Rectal smooth muscle tissue (tissue), 1 donor: ENCODE results near the gene TMEM212.

Experiments used
- H3K27ac ChIP-seq: one replicate; pipeline ENCODE4 v1.7.0; 2013; ENCODE audit warnings: low read depth, low read length, inconsistent platforms
- H3K27me3 ChIP-seq: one replicate; pipeline ENCODE4 v1.7.0; 2013; ENCODE audit warnings: low read length; ENCODE audit not compliant: control insufficient read depth, insufficient read depth
- H3K36me3 ChIP-seq: one replicate; pipeline ENCODE4 v1.7.0; 2013; ENCODE audit warnings: low read length; ENCODE audit not compliant: control insufficient read depth, insufficient read depth
- H3K4me1 ChIP-seq: one replicate; pipeline ENCODE4 v1.7.0; 2013; ENCODE audit warnings: low read length; ENCODE audit not compliant: control insufficient read depth, insufficient read depth
- H3K4me3 ChIP-seq: one replicate; pipeline ENCODE4 v1.7.0; 2013; ENCODE audit warnings: low read length
- H3K9ac ChIP-seq: one replicate; pipeline ENCODE4 v1.7.0; 2013; ENCODE audit warnings: low read length

Gene TMEM212

DNA sequence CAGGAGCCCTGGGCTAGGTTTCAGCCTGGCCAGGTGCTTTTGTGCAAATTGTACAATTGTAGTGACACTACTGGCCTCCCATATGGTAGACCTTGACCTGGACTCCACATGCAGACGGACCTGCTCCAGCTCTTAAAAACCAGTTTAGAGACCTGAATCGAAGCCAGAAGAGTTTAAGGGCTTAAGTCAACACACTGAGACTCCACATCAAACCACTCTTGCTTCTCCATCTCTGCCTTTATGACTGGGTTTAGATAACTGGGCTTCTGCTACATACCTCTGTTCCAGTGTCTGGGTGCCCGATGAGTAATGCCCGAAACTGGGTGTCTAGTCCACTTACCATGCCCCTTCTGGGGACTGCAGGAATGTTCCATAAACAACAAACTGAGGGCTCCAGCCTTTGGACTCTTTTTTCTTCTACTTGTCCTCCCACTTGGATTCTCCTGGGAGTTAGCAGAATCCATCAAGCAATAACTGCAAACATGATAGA, 32.8 kb downstream of the TMEM212 start:
- Histone ChIP-seq H3K27ac (peak overlapping the region; percentile 10), H3K9ac (no peak overlapping the region)

DNA sequence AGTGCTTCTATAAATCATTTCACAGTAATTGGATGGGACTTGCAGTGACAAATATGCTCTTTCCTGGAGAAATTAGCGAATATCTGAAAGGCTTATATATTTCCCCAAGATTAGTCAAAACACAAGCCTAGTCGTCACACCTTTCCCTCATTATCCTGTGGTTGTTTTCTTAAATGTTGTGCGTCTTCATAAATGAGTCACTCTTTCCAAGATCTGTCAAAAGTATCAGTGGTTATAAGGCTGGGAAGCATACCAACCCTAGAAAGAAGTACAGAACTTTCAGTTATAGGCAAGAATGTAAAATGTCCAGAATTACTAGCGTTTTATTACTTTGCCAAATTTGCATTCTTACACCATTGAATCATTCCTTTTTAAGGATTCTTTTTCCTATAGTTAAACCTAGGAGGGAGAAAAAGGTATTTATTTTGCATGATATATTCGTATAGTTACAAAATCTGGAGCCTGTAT, 33.6 kb downstream of the TMEM212 start:
- Histone ChIP-seq H3K27ac (peak overlapping the region; percentile 50), H3K4me3 (no peak overlapping the region), H3K4me1 (peaks cover 3% of the 10 kb centered on the region), H3K9ac (no peak overlapping the region), H3K36me3 (no peaks in the 10 kb centered on the region), H3K27me3 (no peaks in the 10 kb centered on the region)

More for the DNA sequence above, 32.8 kb downstream of the TMEM212 start:
- H3K27me3 ChIP-seq: no peaks in the 10 kb centered on the region
- no peaks in the 10 kb centered on the region for H3K36me3 ChIP-seq
- H3K4me3 ChIP-seq: no peak overlapping the region
- H3K4me1 ChIP-seq: peaks cover 3% of the 10 kb centered on the region

DNA sequence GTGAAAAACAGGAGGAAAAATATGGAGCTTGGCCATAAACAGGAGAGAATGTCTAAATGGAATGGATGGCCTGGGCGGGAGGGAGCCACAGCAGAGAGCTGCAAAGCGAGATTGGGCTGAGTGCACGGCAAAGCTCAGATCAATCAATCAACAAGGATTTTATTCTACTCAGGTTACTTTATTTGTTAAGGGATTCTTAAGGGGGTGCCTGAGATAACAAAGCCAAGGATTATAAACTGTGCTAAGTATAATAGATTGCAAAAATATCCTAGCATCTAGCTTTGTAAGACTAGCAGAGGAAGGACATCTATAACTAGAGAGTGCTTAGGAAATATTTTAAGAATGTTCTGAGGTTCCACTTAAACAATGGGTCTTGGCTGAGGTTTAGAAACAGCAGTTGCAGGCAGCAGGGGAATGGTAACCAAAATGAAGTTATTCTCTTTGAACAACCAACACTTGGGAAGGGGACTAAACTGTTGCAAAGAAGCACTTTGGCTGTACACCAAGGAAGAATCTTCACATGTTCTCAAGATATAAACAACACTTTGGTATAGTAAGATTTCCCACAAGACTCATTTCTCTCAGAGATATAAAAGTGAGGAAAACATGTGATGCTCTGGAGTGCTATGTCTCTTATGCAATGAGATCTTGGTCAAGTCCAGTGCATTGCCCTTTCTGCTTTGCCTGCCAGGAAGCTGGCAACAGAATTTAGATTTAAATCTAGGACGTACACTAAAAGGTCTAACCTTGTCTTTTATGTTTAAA, 35.5 kb downstream of the TMEM212 start:
- Histone ChIP-seq H3K4me3 (no peak overlapping the region), H3K27me3 (no peaks in the 10 kb centered on the region), H3K27ac (no peak overlapping the region), H3K4me1 (peaks cover under 1% of the 10 kb centered on the region), H3K9ac (no peak overlapping the region), H3K36me3 (no peaks in the 10 kb centered on the region)

DNA sequence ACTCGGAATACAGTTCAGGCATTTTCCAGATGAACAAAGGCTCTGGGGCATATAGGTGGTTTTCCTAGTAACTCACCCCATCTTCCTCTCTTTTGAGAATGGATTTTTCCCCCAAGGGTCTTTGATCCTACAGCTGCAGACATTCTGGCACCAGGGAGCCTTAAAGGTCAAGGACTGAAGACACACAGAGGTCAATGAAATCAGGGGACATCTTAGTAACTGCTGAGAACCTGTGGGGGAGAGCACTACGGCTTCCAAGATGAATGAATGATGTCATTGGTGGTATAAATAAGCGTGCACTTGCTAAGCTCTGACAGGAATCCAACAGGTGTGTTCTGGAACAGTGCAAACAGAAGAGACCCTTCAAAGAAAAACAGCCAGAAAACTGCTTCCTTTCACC, 36.3 kb downstream of the TMEM212 start:
- no peaks in the 10 kb centered on the region for H3K36me3 ChIP-seq
- no peaks in the 10 kb centered on the region for H3K27me3 ChIP-seq
- H3K4me1 ChIP-seq: no peaks in the 10 kb centered on the region
- H3K4me3 ChIP-seq: no peak overlapping the region
- H3K27ac ChIP-seq: no peak overlapping the region
- H3K9ac ChIP-seq: no peak overlapping the region

DNA sequence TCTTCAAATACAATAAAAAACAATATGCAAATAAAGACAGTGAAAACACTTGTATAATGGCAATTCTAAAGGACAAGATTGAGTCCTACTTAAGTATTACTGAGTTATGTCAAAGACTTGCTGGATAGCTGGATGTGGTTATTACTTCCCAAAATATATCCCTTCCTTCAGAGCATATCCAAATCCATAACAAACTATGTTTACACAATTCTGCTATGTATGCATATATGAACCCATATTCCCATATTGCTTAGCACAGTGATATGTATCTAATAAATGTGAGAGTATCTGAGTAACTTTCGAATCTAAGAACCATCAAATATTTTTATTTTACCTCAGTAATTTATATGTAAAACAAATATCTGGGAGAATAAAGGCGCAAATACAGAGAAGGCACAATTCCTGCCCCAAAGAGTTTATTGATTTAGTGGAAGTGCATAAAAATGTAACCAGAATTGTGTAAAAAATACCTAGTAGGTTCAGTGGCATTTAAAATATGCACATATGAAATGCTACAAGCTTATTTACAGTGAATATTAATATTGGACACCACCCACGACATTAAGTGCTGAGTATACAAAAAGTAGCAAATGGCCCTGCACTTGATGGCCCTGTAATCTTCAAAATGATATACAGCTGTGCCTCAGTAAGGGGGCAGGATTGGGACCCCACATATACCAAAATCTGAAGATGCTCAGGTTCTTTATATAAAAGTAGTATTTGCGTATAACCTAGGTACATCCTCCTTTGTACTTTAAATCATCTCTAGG, 37.1 kb downstream of the TMEM212 start:
- Histone ChIP-seq H3K36me3 (no peaks in the 10 kb centered on the region), H3K4me3 (no peak overlapping the region), H3K27me3 (no peaks in the 10 kb centered on the region), H3K4me1 (no peaks in the 10 kb centered on the region), H3K9ac (no peak overlapping the region), H3K27ac (no peak overlapping the region)

DNA sequence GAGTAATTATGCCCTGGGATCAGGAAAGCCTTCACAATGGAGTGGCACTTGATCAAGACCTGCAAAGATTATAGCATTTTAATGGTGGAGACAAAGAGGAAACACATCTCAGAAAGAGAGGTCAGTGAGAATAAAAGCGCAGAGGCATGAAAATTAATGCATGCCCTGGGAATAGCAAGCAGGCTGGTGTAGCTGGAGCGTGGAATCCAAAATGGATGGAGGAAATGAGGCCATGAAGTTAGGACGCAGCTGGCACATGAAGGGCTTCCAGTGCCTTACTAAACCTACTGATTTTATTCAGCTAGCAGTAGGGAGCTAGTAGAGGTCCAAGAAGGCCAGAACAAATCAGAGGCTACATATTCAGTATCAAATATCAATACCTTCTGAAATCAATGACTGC, 38.1 kb downstream of the TMEM212 start:
- Histone ChIP-seq H3K4me1 (no peaks in the 10 kb centered on the region), H3K9ac (no peak overlapping the region), H3K27ac (no peak overlapping the region), H3K4me3 (no peak overlapping the region), H3K36me3 (no peaks in the 10 kb centered on the region), H3K27me3 (no peaks in the 10 kb centered on the region)

GRCh38 chr3:171883257-171883892, 40.2 kb downstream of the TMEM212 start:
- no peak overlapping the region for H3K27ac ChIP-seq

GRCh38 chr3:171883893-171884279, 40.7 kb downstream of the TMEM212 start:
- Histone ChIP-seq H3K27me3 (no peaks in the 10 kb centered on the region), H3K9ac (no peak overlapping the region), H3K27ac (no peak overlapping the region)

More at GRCh38 chr3:171883257-171883892, 40.2 kb downstream of the TMEM212 start:
- Histone ChIP-seq H3K4me1 (no peaks in the 10 kb centered on the region), H3K9ac (no peak overlapping the region), H3K4me3 (no peak overlapping the region), H3K27me3 (no peaks in the 10 kb centered on the region), H3K36me3 (no peaks in the 10 kb centered on the region)

DNA sequence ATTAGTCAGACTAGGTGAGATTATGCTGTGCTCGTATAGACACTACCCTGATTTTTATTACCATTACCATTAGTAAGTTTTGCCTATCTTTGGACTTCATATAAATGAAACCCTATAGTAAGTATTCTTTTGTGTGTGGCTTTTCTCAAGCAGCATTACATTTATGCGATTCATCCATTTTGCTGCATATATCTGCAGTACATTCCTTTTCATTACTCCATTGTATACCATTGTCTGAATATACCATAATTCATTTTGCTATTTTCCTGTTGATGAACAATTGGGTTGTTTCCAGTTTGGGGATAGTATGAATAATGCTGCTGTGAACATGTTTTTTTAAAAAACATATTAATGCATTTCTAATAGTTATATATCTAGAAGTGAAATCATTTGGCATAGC, 45.3 kb downstream of the TMEM212 start:
- Histone ChIP-seq H3K27me3 (no peaks in the 10 kb centered on the region), H3K4me1 (no peaks in the 10 kb centered on the region), H3K4me3 (no peak overlapping the region), H3K36me3 (no peaks in the 10 kb centered on the region), H3K9ac (no peak overlapping the region), H3K27ac (no peak overlapping the region)

More at GRCh38 chr3:171883893-171884279, 40.7 kb downstream of the TMEM212 start:
- H3K4me3 ChIP-seq: no peak overlapping the region
- H3K36me3 ChIP-seq: no peaks in the 10 kb centered on the region
- H3K4me1 ChIP-seq: no peaks in the 10 kb centered on the region

GRCh38 chr3:171890398-171890797, 47.2 kb downstream of the TMEM212 start:
- no peak overlapping the region for H3K27ac ChIP-seq
- no peaks in the 10 kb centered on the region for H3K4me1 ChIP-seq
- no peaks in the 10 kb centered on the region for H3K36me3 ChIP-seq
- no peaks in the 10 kb centered on the region for H3K27me3 ChIP-seq
- H3K9ac ChIP-seq: no peak overlapping the region
- no peak overlapping the region for H3K4me3 ChIP-seq

GRCh38 chr3:171892457-171892856, 49.3 kb downstream of the TMEM212 start:
- Histone ChIP-seq H3K4me3 (no peak overlapping the region), H3K9ac (no peak overlapping the region), H3K36me3 (no peaks in the 10 kb centered on the region), H3K27ac (no peak overlapping the region), H3K27me3 (no peaks in the 10 kb centered on the region), H3K4me1 (no peaks in the 10 kb centered on the region)

GRCh38 chr3:171895291-171895690, 52.1 kb downstream of the TMEM212 start:
- Histone ChIP-seq H3K27ac (no peak overlapping the region), H3K4me3 (no peak overlapping the region), H3K9ac (no peak overlapping the region), H3K27me3 (no peaks in the 10 kb centered on the region), H3K36me3 (no peaks in the 10 kb centered on the region), H3K4me1 (no peaks in the 10 kb centered on the region)
